ENCODE measurements around the gene TMEM156. TPM values are rescaled to one million over a fixed set of nuclear protein-coding genes. Genes with fewer than 3 reads are reported as not detected.

Gene TMEM156
- total RNA-seq, 1 experiment from 2014 or later, result 14.1 TPM

DNA sequence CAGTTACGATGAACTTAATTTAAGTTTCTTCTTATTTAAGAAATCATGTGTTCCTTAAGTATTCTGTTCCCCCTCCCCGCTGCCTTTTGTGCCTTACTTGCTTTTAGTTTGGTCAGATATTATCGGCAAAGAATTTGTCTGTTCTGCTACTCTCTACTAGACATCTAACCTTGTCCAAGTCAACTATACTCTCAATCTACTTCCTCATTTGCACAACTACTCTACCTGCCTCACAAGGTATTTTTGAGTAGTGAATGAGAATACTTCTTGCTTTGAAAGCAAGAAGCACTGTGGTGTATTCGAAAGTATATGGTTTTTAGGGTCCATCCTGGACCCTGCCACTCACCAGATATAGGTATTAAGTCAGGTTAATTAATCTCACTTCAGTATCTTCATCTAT, 21.8 kb upstream of the TMEM156 start:
- CTCF ChIA-PET, result no interaction called here
- Mint-ChIP-seq H3K4me1 (ENCODE audit: low read depth, unreplicated experiment) (no peaks in the 10 kb centered on the region), H3K9me3 (ENCODE audit: low read depth, unreplicated experiment) (no peaks in the 10 kb centered on the region), H3K27ac (ENCODE audit: unreplicated experiment) (no peak overlapping the region), H3K27me3 (ENCODE audit: unreplicated experiment) (no peaks in the 10 kb centered on the region), H3K4me3 (ENCODE audit: low read depth, unreplicated experiment) (no peak overlapping the region), H3K36me3 (ENCODE audit: insufficient read depth, unreplicated experiment) (no peaks in the 10 kb centered on the region)
- BruUV-seq (replicated peaks), result no TSS peak
- DNase-seq, result no peak
- intact Hi-C loops (cut with micrococcal nuclease; ENCODE audit: unreplicated experiment), result no loop called here
- TF ChIP-seq, protein P1, sequence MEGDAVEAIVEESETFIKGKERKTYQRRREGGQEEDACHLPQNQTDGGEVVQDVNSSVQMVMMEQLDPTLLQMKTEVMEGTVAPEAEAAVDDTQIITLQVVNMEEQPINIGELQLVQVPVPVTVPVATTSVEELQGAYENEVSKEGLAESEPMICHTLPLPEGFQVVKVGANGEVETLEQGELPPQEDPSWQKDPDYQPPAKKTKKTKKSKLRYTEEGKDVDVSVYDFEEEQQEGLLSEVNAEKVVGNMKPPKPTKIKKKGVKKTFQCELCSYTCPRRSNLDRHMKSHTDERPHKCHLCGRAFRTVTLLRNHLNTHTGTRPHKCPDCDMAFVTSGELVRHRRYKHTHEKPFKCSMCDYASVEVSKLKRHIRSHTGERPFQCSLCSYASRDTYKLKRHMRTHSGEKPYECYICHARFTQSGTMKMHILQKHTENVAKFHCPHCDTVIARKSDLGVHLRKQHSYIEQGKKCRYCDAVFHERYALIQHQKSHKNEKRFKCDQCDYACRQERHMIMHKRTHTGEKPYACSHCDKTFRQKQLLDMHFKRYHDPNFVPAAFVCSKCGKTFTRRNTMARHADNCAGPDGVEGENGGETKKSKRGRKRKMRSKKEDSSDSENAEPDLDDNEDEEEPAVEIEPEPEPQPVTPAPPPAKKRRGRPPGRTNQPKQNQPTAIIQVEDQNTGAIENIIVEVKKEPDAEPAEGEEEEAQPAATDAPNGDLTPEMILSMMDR (IDR thresholded peaks at IDR 0.05; ENCODE audit: unreplicated experiment), result no peak

DNA sequence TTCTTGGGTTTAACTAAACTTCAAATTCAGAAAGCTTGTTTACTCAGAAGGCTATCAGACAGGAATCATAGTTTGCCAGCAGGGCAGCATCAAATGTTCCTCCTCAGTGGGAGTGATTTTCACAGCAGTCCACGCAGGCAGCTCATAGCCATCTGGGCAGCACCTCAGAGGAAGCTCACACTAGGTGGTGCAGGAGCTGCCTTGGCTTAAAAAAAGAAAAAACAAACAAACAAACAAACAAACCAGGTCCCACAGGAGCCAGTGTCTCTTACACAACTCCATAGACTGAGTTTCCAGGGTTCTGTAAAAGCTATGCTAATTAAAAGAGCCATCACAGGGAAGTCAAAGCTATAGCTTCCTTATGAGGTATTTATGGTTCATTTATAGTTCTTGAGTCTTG, 19.3 kb upstream of the TMEM156 start:
- Mint-ChIP-seq H3K9me3 (ENCODE audit: low read depth, unreplicated experiment) (no peaks in the 10 kb centered on the region), H3K36me3 (ENCODE audit: insufficient read depth, unreplicated experiment) (peaks cover 4% of the 10 kb centered on the region), H3K4me3 (ENCODE audit: low read depth, unreplicated experiment) (no peak overlapping the region)

DNA sequence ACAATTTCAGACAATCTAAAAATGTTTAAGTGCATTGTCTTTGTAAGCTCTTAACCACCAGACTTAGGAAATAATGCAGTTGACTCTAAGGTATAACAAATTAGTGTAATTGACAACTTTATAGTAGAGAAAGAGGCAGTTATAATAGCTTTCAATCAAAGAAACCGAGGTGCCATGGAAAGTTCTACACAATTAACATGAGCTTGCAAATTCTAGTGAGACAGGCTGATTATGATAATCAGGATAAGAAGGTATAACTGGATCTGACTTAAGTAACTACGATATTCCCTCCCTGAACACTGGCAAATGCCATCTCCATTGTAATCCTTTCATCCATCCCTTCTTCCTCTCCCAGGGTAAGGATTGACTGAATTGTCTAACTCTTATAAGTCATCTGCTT, 18.4 kb upstream of the TMEM156 start:
- peak overlapping the region; percentile 28 for H3K27ac Mint-ChIP-seq (ENCODE audit: unreplicated experiment)
- no peak overlapping the region for H3K4me3 Mint-ChIP-seq (ENCODE audit: low read depth, unreplicated experiment)
- intact Hi-C loops (cut with micrococcal nuclease; ENCODE audit: unreplicated experiment), result no loop called here
- no peaks in the 10 kb centered on the region for H3K27me3 Mint-ChIP-seq (ENCODE audit: unreplicated experiment)
- TF ChIP-seq, protein P1 (IDR thresholded peaks at IDR 0.05; ENCODE audit: unreplicated experiment), result no peak
- CTCF ChIA-PET, result interaction anchor here (0.7 kb wide), 1 partner anchor 146 kb away, joined by 5 read pairs; no protein-coding TSS in a partner anchor
- no TSS peak for BruUV-seq (replicated peaks)
- peaks cover 10% of the 10 kb centered on the region for H3K4me1 Mint-ChIP-seq (ENCODE audit: low read depth, unreplicated experiment)
- H3K36me3 Mint-ChIP-seq (ENCODE audit: insufficient read depth, unreplicated experiment), result peaks cover 13% of the 10 kb centered on the region
- DNase-seq, result no peak
- no peaks in the 10 kb centered on the region for H3K9me3 Mint-ChIP-seq (ENCODE audit: low read depth, unreplicated experiment)

More for the DNA sequence above, 19.3 kb upstream of the TMEM156 start:
- H3K27ac Mint-ChIP-seq (ENCODE audit: unreplicated experiment), result no peak overlapping the region
- H3K4me1 Mint-ChIP-seq (ENCODE audit: low read depth, unreplicated experiment), result peaks cover 10% of the 10 kb centered on the region
- no peaks in the 10 kb centered on the region for H3K27me3 Mint-ChIP-seq (ENCODE audit: unreplicated experiment)
- TF ChIP-seq, protein P1 (IDR thresholded peaks at IDR 0.05; ENCODE audit: unreplicated experiment), result no peak
- intact Hi-C loops (cut with micrococcal nuclease; ENCODE audit: unreplicated experiment), result no loop called here
- no peak for DNase-seq
- BruUV-seq (replicated peaks), result no TSS peak
- CTCF ChIA-PET, result interaction anchor here (0.7 kb wide), 1 partner anchor 941 kb away, joined by 3 read pairs; no protein-coding TSS in a partner anchor

DNA sequence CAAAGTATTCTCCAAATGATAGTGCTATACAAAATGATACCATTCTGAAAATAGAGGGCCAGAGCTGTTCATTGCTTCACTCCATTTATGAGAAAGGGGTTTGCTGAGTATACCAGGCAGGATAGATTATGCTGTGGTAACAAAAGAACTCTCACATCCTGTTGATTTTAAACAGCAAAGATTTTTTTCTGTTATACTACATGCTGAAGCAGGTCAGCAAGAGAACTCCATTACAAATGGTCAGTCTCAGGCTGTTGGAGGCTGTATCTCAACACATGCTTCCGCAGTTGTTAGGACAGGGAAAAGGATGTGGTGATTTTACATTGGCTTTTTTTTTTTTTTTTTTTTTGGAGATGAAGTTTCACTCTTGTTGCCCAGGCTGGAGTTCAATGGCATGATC, 16.1 kb upstream of the TMEM156 start:
- H3K36me3 Mint-ChIP-seq (ENCODE audit: insufficient read depth, unreplicated experiment), result peaks cover 32% of the 10 kb centered on the region
- no peak overlapping the region for H3K27ac Mint-ChIP-seq (ENCODE audit: unreplicated experiment)
- no peaks in the 10 kb centered on the region for H3K9me3 Mint-ChIP-seq (ENCODE audit: low read depth, unreplicated experiment)
- CTCF ChIA-PET, result no interaction called here
- TF ChIP-seq, protein P1 (IDR thresholded peaks at IDR 0.05; ENCODE audit: unreplicated experiment), result no peak
- peak overlapping the region; percentile 2 for H3K4me3 Mint-ChIP-seq (ENCODE audit: low read depth, unreplicated experiment)
- DNase-seq, result no peak
- no peaks in the 10 kb centered on the region for H3K27me3 Mint-ChIP-seq (ENCODE audit: unreplicated experiment)
- peaks cover 17% of the 10 kb centered on the region for H3K4me1 Mint-ChIP-seq (ENCODE audit: low read depth, unreplicated experiment)
- no TSS peak for BruUV-seq (replicated peaks)
- intact Hi-C loops (cut with micrococcal nuclease; ENCODE audit: unreplicated experiment), result no loop called here
